Esophagus (tissue), 2 donors: ENCODE measurements around the gene SNX20. TPM values are rescaled to one million over a fixed set of nuclear protein-coding genes. Genes with fewer than 3 reads are reported as not detected.
A peak's percentile ranks its signal among the peaks of the same experiment; 100 is the strongest.

Experiments
- H3K27ac ChIP-seq, 2 donors: one replicate each; pipeline ENCODE4 v1.5.1; 2013; ENCODE audit warnings: low read depth in 2 of 2, mild to moderate bottlenecking in 2 of 2, inconsistent platforms in 1 of 2, low read length in 1 of 2, moderate library complexity in 1 of 2
- H3K27me3 ChIP-seq, 2 donors: one replicate each; pipeline ENCODE4 v1.6.1; 2013; ENCODE audit warnings: low read length in 2 of 2, control low read depth in 1 of 2, mild to moderate bottlenecking in 1 of 2; ENCODE audit not compliant: insufficient read depth in 2 of 2, control insufficient read depth in 1 of 2
- H3K36me3 ChIP-seq, 2 donors: one replicate each; pipeline ENCODE4 v1.6.1; 2013; ENCODE audit warnings: low read length in 1 of 2; ENCODE audit not compliant: control insufficient read depth in 2 of 2, insufficient read depth in 2 of 2
- H3K4me1 ChIP-seq, 2 donors: one replicate each; pipeline ENCODE4 v1.6.1; 2013; ENCODE audit warnings: low read length in 1 of 2; ENCODE audit not compliant: control insufficient read depth in 2 of 2, insufficient read depth in 2 of 2
- H3K4me3 ChIP-seq, 2 donors: one replicate each; pipeline ENCODE4 v1.5.1; 2013; ENCODE audit warnings: low read length in 2 of 2, mild to moderate bottlenecking in 2 of 2, low read depth in 1 of 2, moderate library complexity in 1 of 2
- H3K9me3 ChIP-seq, 2 donors: one replicate each; pipeline ENCODE4 v1.6.1; 2013; ENCODE audit warnings: mild to moderate bottlenecking in 2 of 2, low read depth in 1 of 2, low read length in 1 of 2, moderate library complexity in 1 of 2; ENCODE audit not compliant: control insufficient read depth in 2 of 2, insufficient read depth in 1 of 2
- WGBS, 2 donors: extraction: QIAGEN DNeasy Blood & Tissue Kit; methylation state at CpG; one replicate each; pipeline ENCODE4 v1.1.7; 2013; 5-methylcytosine and 5-hydroxymethylcytosine counted together
- polyA plus RNA-seq, 2 donors: library from polyadenylated mRNA; stranded (reverse); fragments of 200-250 nt; gene quantifications; one replicate each; pipeline ENCODE4 v1.2.3, GENCODE V29; 2013
- donor health status: healthy with polysubstance abuse.
- donor health status: Bipolar disorder and iron deficiency.

SNX20 gene
- polyA plus RNA-seq, 2 donors, result 0.43 to 0.75 TPM

DNA sequence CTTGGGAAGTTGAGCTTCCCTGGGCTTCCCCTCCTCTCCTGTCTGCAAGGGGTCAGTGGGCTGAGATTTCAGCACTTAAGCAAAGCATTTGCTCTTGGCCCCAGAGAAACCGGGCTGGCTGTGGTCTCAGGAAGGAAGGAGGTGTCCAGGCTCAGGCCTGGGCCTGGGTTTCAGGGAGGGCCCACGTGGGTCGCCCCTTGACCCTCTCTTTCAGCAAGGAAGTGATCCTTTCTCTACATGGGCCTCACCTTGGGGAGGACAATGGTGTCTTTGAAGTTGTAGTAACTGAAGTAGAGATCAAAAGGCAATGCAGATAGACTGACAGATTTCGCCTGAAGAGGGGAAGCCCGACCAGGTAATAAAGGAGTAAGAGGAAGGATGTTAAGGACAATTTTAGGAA is 15.0 kb upstream of the SNX20 start:
- no peak overlapping the region for H3K4me3 ChIP-seq
- 64 to 71% methylated on average over 5 of the region's 5 CpGs for WGBS, 2 donors
- H3K4me1 ChIP-seq, result peaks cover 19 to 44% of the 10 kb centered on the region in 2 donors
- H3K36me3 ChIP-seq, result no peaks in the 10 kb centered on the region
- no peaks in the 10 kb centered on the region for H3K27me3 ChIP-seq
- H3K27ac ChIP-seq, result peak overlapping the region; percentile 81 to 96
- H3K9me3 ChIP-seq, result peaks cover 0 to 3% of the 10 kb centered on the region in 2 donors

DNA sequence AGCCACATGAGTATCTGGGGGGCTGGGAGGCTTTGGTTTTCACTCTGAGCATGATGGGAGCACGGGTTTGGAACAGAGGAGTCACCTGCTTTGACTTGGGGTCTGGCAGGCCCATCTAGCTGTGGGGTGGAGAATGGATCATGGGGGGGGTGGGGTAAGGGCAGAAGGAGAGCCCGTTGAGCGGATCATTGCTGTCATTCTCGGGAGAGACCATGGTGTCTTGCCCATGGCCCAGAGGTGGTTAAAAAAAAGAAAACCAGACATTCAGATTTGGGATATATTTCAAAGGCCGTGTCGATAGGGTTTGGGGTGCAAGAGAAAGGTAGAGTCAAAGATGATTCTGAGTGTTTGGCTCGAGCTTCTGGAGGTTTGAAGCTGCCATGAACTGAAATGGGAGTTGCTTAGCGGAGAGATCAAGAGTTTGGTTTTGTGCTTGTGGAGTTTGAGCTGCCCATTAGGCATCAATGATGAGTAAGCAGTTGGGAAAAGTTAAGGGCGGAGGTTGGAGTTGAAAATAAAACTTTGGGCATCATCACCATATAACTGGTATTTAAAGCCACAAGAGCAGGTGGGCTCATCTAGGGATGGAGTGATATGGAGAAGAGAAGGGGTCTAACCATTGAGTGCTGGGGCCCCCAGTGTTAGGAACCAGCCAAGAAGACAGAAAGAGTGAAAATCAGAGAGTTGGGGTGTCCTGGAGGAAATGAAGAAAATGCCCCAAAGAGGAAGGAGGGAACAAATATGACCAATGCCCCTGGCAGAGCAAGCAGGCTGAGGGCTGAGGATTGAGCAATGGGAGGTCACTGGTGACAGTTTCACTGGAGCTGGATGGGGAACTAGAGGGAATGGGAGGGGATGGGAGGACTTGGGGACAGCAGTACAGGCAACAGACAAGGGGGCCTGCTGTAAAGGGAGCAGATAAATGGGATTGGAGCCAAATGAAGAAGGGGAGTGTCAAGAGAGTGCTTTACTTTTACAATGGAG is 14.2 kb upstream of the SNX20 start:
- Histone ChIP-seq H3K4me1 (peaks cover 19 to 44% of the 10 kb centered on the region in 2 donors), H3K36me3 (no peaks in the 10 kb centered on the region), H3K4me3 (no peak overlapping the region), H3K27ac (peak overlapping the region; percentile 81 to 96), H3K9me3 (peaks cover 0 to 3% of the 10 kb centered on the region in 2 donors), H3K27me3 (no peaks in the 10 kb centered on the region)
- whole genome bisulfite sequencing, 2 donors, result 95 to 96% methylated on average over 9 of the region's 9 CpGs

DNA sequence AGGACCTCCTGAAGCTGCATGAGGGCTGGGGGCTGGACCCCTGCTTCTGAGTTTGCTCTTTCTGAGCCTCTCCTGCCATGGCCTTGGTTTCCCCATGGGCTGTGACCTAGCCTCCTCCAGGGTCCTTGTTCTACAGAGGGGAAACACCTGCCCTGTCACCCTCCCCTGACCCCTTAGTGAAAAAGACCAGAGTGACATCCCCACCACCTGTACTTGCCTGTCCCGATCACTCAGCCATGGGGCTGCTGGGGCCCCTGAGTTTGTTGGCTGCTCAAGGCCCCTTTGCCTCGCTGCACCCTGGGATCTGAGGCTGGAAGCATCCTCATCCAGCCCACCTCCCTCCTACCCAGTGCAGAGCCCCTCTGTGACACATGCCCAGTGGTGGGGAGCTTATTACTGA is 13.1 kb upstream of the SNX20 start:
- Histone ChIP-seq H3K27me3 (no peaks in the 10 kb centered on the region), H3K9me3 (peaks cover 0 to 3% of the 10 kb centered on the region in 2 donors), H3K36me3 (no peaks in the 10 kb centered on the region), H3K4me1 (peaks cover 17 to 39% of the 10 kb centered on the region in 2 donors), H3K27ac (peak overlapping the region in 1 of 2 donors; percentile 33), H3K4me3 (peak overlapping the region; percentile 50 to 57)
- 92 to 95% methylated on average over 2 of the region's 2 CpGs for WGBS, 2 donors

DNA sequence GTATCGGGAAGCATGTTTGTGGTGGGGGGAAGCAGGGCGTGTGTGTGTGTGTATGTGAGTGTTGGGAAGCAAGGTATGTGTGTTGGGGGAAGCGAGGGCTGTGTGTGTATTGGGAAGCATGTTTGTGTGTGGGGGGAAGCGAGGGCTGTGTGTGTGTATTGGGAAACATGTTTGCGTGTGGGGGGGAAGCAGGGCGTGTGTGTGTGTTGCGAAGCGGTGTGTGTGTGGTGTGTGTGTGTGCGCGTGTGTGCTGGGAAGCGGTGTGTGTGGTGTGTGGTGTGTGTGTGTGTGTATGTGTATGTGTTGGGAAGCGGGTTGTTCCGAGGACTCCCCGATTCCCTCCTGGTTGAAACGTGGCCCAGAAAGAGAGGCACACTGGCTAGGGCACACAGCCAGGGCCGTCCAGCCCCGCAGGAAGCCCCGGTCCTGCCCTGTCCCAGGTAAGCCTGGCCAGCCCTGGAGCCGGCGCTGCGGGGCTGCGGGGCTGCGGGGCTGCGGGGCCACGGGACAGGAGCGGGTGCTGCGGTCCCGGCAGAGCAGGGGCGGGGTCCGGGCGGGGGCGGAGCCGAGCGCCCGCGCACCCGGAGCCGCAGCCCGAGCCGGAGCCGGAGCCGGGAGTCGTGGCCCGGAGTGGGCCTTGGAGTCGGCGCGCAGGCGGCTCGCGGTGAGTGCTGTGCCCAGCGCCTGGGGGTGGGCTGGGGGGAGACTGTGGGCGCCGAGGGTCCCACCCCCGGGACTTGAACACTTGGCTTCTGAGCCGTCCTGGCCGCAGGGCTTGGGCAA is 12.1 kb upstream of the SNX20 start, which contains the start of gene NOD2:
TSS of gene NOD2 (plus strand) at position 608 of the 783 bp plus-strand sequence. CDS start 5,890 bp downstream, outside the sequence.
- Histone ChIP-seq H3K36me3 (no peaks in the 10 kb centered on the region), H3K27ac (peak within 1 kb of the TSS; percentile 48 to 66), H3K27me3 (no peaks in the 10 kb centered on the region), H3K4me1 (peaks cover 18 to 35% of the 10 kb centered on the region in 2 donors), H3K9me3 (peaks cover 0 to 3% of the 10 kb centered on the region in 2 donors), H3K4me3 (peak within 1 kb of the TSS; percentile 50 to 57)
- 14 to 15% methylated on average over 51 to 56 of the region's 56 CpGs for WGBS, 2 donors

DNA sequence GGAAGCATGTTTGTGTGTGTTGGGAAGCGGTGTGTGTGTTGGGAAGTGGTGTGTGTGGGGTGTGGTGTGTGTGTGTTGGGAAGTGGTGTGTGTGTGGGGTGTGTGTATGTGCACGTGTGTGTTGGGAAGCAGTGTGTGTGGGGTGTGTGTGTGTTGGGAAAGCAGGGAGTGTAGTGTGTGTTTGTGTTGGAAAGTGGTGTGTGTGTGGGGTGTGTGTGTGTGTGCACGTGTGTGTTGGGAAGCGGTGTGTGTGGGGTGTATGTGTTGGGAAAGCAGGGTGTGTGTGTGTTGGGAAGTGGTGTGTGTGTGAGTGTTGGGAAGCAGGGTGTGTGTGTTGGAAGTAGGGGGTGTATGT is 11.5 kb upstream of the SNX20 start:
- WGBS, 2 donors, result 83 to 84% methylated on average over 4 of the region's 4 CpGs
- peaks cover 18 to 30% of the 10 kb centered on the region in 2 donors for H3K4me1 ChIP-seq
- no peak overlapping the region for H3K27ac ChIP-seq
- H3K27me3 ChIP-seq, result no peaks in the 10 kb centered on the region
- no peak overlapping the region for H3K4me3 ChIP-seq
- H3K9me3 ChIP-seq, result peaks cover 0 to 3% of the 10 kb centered on the region in 2 donors
- H3K36me3 ChIP-seq, result no peaks in the 10 kb centered on the region

DNA sequence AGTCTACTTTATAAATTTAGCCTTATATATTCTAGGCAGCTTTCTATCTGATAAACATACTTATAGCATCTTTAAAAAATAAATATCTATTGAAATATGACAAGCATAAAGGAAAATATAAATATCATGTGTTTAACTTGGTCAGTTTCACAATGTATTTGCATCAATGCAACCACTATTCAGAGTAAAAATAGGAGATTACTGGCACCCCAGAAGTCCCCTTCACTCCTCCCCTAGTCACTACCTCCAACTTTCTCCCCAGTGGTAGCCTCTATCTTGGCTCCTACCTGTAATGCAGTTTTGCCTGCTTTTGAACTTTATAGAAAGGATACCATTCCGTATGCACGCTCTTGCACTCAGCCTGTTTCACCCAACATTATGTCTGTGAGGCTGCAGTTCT is 9.1 kb upstream of the SNX20 start:
- Histone ChIP-seq H3K27ac (no peak overlapping the region), H3K4me1 (peaks cover 7 to 20% of the 10 kb centered on the region in 2 donors), H3K36me3 (no peaks in the 10 kb centered on the region), H3K4me3 (no peak overlapping the region), H3K9me3 (peaks cover 0 to 3% of the 10 kb centered on the region in 2 donors), H3K27me3 (no peaks in the 10 kb centered on the region)
- 95% methylated on average over 2 of the region's 2 CpGs for WGBS, 2 donors

DNA sequence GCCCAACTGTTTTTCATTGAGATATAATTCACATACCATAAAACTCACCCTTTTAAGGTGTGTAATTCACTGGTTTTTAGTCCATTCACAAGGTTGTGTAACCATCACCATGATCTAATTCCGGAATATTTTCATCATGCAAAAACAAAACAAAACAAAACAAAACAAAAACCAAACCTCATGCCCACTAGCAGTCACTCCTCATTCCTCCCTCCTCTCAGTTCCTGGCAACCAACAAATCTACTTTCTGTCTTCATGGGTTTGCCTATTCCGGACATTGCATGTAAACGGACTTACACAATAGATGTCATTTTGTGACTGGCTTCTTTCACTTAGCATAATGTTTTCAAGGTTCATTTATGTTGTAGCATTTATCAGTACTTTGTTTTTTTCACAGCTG is 7.8 kb upstream of the SNX20 start:
- Histone ChIP-seq H3K27me3 (no peaks in the 10 kb centered on the region), H3K36me3 (no peaks in the 10 kb centered on the region), H3K4me3 (no peak overlapping the region), H3K27ac (no peak overlapping the region), H3K9me3 (peaks cover 0 to 3% of the 10 kb centered on the region in 2 donors), H3K4me1 (peaks cover 3 to 17% of the 10 kb centered on the region in 2 donors)
- 77 to 87% methylated on average over 3 of the region's 3 CpGs for WGBS, 2 donors

DNA sequence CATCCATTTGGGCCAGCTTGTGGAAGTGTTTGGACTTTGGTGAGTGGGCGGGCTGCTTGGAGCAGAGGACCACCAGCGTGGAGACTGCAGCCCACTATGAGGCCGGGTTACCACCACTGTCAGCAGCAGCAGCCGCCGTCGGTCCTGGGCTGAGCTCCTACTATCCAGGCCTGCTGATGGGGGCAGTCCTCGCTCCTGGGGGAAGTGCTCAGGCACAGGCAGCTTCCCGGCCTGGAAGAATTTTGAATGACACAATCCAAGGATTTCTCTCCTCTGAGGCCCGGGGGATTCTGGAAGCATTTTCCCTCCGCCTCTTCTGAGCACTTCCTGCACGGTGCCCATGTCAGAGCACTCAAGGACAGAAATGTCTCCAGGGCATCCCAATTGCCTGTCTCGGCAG is 7.0 kb upstream of the SNX20 start:
- WGBS, 2 donors, result 53 to 67% methylated on average over 12 of the region's 12 CpGs
- Histone ChIP-seq H3K4me1 (peaks cover 3 to 15% of the 10 kb centered on the region in 2 donors), H3K36me3 (no peaks in the 10 kb centered on the region), H3K9me3 (peaks cover 0 to 3% of the 10 kb centered on the region in 2 donors), H3K27ac (no peak overlapping the region), H3K4me3 (no peak overlapping the region), H3K27me3 (no peaks in the 10 kb centered on the region)

DNA sequence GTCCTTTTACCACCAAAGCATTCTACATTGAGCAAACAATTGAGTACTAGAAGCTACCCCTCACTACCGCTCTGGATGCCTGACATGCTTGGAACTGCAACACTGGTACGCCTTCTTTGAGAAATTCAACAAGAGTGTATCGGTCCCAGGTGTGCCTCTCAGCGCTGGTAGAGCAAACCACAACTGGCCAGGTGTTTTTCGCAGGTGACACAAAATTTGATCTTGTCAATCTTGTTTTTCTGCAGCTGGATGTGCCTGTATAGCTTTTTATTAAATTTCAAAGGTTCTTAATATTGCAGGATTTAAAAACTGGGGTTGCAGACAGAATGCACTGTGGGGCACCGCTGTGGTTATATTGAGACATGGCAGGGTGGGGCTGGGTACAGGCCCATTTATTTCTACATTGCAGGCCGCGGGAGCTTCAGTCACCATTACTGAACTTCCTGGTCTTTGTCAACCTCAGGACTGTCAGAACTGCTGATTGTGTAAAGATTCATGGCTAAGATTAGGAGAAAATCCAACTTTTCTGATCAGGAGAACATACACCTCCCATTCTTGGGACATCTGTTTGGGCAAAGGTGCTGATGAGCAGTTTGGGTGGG is 4.5 kb upstream of the SNX20 start:
- Histone ChIP-seq H3K27ac (peak overlapping the region; percentile 35 to 67), H3K27me3 (no peaks in the 10 kb centered on the region), H3K4me3 (no peak overlapping the region), H3K4me1 (peaks cover 3 to 8% of the 10 kb centered on the region in 2 donors), H3K36me3 (no peaks in the 10 kb centered on the region), H3K9me3 (no peaks in the 10 kb centered on the region)
- 71 to 72% methylated on average over 8 of the region's 8 CpGs for WGBS, 2 donors
